H9 (cell line): ENCODE measurements around the gene JTB. TPM values are rescaled to one million over a fixed set of nuclear protein-coding genes. Genes with fewer than 3 reads are reported as not detected.
"Not testable (repeated sequence)": the region's sequence is repeated elsewhere in the genome, so short reads cannot be mapped to it uniquely, and the experiment has no call there.

Experiments used
- DNase-seq: peaks from one replicate; pipeline ENCODE4 v3.0.0-alpha.2; 2017
- H2AFZ ChIP-seq: one replicate; pipeline ENCODE4 v1.6.1; 2013; ENCODE audit warnings: mild to moderate bottlenecking, low read length, control low read depth, moderate library complexity
- H2AK5ac ChIP-seq: 2 replicates; pipeline ENCODE4 v1.6.1; 2013; ENCODE audit warnings: low read length, control low read depth, mixed read lengths; ENCODE audit not compliant: insufficient read length
- H2BK120ac ChIP-seq: one replicate; pipeline ENCODE4 v1.6.1; 2013; ENCODE audit warnings: low read depth, mild to moderate bottlenecking, low read length, control low read depth, inconsistent platforms; ENCODE audit not compliant: poor library complexity, severe bottlenecking
- H2BK12ac ChIP-seq: 2 replicates; pipeline ENCODE4 v1.6.1; 2013; ENCODE audit warnings: low read length, control low read depth, mixed read lengths, low read depth; ENCODE audit not compliant: insufficient read length
- H2BK15ac ChIP-seq: 2 replicates; pipeline ENCODE4 v1.6.1; 2013; ENCODE audit warnings: low read depth, low read length, control low read depth
- H2BK20ac ChIP-seq: one replicate; pipeline ENCODE4 v1.6.1; 2013; ENCODE audit warnings: low read depth, mild to moderate bottlenecking, low read length, control low read depth, inconsistent platforms; ENCODE audit not compliant: poor library complexity, severe bottlenecking
- H2BK5ac ChIP-seq: 2 replicates; pipeline ENCODE4 v1.6.1; 2013; ENCODE audit warnings: low read length, control low read depth, mixed read lengths; ENCODE audit not compliant: insufficient read length
- H3K14ac ChIP-seq: 2 replicates; pipeline ENCODE4 v1.6.1; 2013; ENCODE audit warnings: low read length, control low read depth; ENCODE audit not compliant: insufficient read depth
- H3K18ac ChIP-seq: 2 replicates; pipeline ENCODE4 v1.6.1; 2013; ENCODE audit warnings: low read depth, mild to moderate bottlenecking, mixed read lengths, low read length, control low read depth; ENCODE audit not compliant: insufficient read length
- H3K23ac ChIP-seq: 2 replicates; pipeline ENCODE4 v1.6.1; 2013; ENCODE audit warnings: low read length, control low read depth, mixed read lengths, low read depth; ENCODE audit not compliant: insufficient read length
- H3K23me2 ChIP-seq: 2 replicates; pipeline ENCODE4 v1.6.1; 2013; ENCODE audit warnings: low read depth, mild to moderate bottlenecking, mixed read lengths, low read length, control low read depth; ENCODE audit not compliant: insufficient read length, poor library complexity, severe bottlenecking
- H3K27ac ChIP-seq: 2 replicates; pipeline ENCODE4 v1.5.1; 2013; ENCODE audit warnings: low read length, control low read depth, mixed read lengths, low read depth; ENCODE audit not compliant: insufficient read length
- H3K27me3 ChIP-seq: 2 replicates; pipeline ENCODE4 v1.6.1; 2013; ENCODE audit warnings: low read length, control low read depth, inconsistent platforms; ENCODE audit not compliant: insufficient read depth
- H3K4ac ChIP-seq: 2 replicates; pipeline ENCODE4 v1.6.1; 2013; ENCODE audit warnings: low read depth, mild to moderate bottlenecking, control low read depth, inconsistent platforms, low read length, moderate library complexity
- H3K4me1 ChIP-seq: 2 replicates; pipeline ENCODE4 v1.6.1; 2013; ENCODE audit warnings: low read length, control low read depth, inconsistent platforms; ENCODE audit not compliant: insufficient read depth
- H3K4me2 ChIP-seq: 2 replicates; pipeline ENCODE4 v1.6.1; 2013; ENCODE audit warnings: low read length, control low read depth, mixed read lengths; ENCODE audit not compliant: insufficient read length, insufficient read depth
- H3K56ac ChIP-seq: 2 replicates; pipeline ENCODE4 v1.6.1; 2013; ENCODE audit warnings: low read depth, mild to moderate bottlenecking, mixed read lengths, low read length, control low read depth; ENCODE audit not compliant: insufficient read length
- H3K79me1 ChIP-seq: 2 replicates; pipeline ENCODE4 v1.6.1; 2013; ENCODE audit warnings: low read depth, mild to moderate bottlenecking, moderate library complexity, low read length, control low read depth, inconsistent platforms; ENCODE audit not compliant: insufficient read depth, poor library complexity, severe bottlenecking
- H3K79me2 ChIP-seq: 2 replicates; pipeline ENCODE4 v1.6.1; 2013; ENCODE audit warnings: low read length, control low read depth, inconsistent platforms; ENCODE audit not compliant: insufficient read depth
- H3K9ac ChIP-seq: 2 replicates; pipeline ENCODE4 v1.6.1; 2013; ENCODE audit warnings: low read length, control low read depth, mixed read lengths; ENCODE audit not compliant: insufficient read length; ENCODE audit errors: extremely low read depth
- H3K9me3 ChIP-seq: one replicate; pipeline ENCODE4 v1.6.1; 2013; ENCODE audit warnings: low read depth, low read length, inconsistent platforms; ENCODE audit not compliant: control insufficient read depth
- H3T11ph ChIP-seq: one replicate; pipeline ENCODE4 v1.6.1; 2013; ENCODE audit warnings: mild to moderate bottlenecking, low read length, control low read depth, inconsistent platforms
- H4K20me1 ChIP-seq: one replicate; pipeline ENCODE4 v1.6.1; 2013; ENCODE audit not compliant: control insufficient read depth, insufficient read length, insufficient read depth
- H4K5ac ChIP-seq: 2 replicates; pipeline ENCODE4 v1.6.1; 2013; ENCODE audit warnings: low read depth, mild to moderate bottlenecking, mixed read lengths, low read length, control low read depth; ENCODE audit not compliant: insufficient read length
- H4K8ac ChIP-seq: replicated peaks from 2 replicates; pipeline ENCODE4 v1.6.1; 2013; ENCODE audit warnings: low read length, control low read depth, mixed read lengths, low read depth; ENCODE audit not compliant: insufficient read length
- H4K91ac ChIP-seq: 2 replicates; pipeline ENCODE4 v1.6.1; 2013; ENCODE audit warnings: low read depth, mild to moderate bottlenecking, moderate library complexity, mixed read lengths, low read length, control low read depth; ENCODE audit not compliant: insufficient read length
- H3K27ac Mint-ChIP-seq, 3 experiments: 2 replicates in 2 of 3; 3 replicates in 1 of 3; pipeline ENCODE4 v1.8.0; 2020 to 2021; ENCODE audit warnings: mixed read lengths in 3 of 3, mild to moderate bottlenecking in 1 of 3, moderate library complexity in 1 of 3
- H3K27me3 Mint-ChIP-seq: 2 replicates; pipeline ENCODE4 v1.8.0; 2021; ENCODE audit warnings: low read depth, mild to moderate bottlenecking, moderate library complexity, mixed read lengths
- H3K36me3 Mint-ChIP-seq, 3 experiments: 2 replicates in 2 of 3; 3 replicates in 1 of 3; pipeline ENCODE4 v1.8.0; 2020 to 2021; ENCODE audit warnings: low read depth in 3 of 3, mixed read lengths in 3 of 3; ENCODE audit not compliant: insufficient read depth in 1 of 3
- H3K4me1 Mint-ChIP-seq, 2 experiments: 2 replicates each; pipeline ENCODE4 v1.8.0; 2020; ENCODE audit warnings: mixed read lengths in 2 of 2
- H3K4me3 Mint-ChIP-seq, 2 experiments: 2 replicates in 1 of 2; 3 replicates in 1 of 2; pipeline ENCODE4 v1.8.0; 2020 to 2021; ENCODE audit warnings: mild to moderate bottlenecking in 2 of 2, mixed read lengths in 2 of 2, moderate library complexity in 1 of 2
- H3K9me3 Mint-ChIP-seq, 2 experiments: 2 replicates in 1 of 2; 3 replicates in 1 of 2; pipeline ENCODE4 v1.8.0; 2020; ENCODE audit warnings: mild to moderate bottlenecking in 2 of 2, mixed read lengths in 2 of 2, moderate library complexity in 1 of 2
- WGBS: extraction: QIAGEN DNeasy Blood & Tissue Kit; methylation state at CpG from one replicate; pipeline ENCODE4 v1.1.7; 2013; ENCODE audit warnings: missing lambda C conversion rate, low lambda C conversion rate, mixed read lengths; ENCODE audit not compliant: insufficient read length; ENCODE audit errors: extremely low coverage; 5-methylcytosine and 5-hydroxymethylcytosine counted together
- total RNA-seq: library from RNA; stranded (reverse); gene quantifications from 2 replicates; pipeline ENCODE4 v1.2.1, GENCODE V29; 2021

Gene JTB
- total RNA-seq, 1 experiment from 2014 or later = 85.4 TPM

- H3K4me1 ChIP-seq, H2BK5ac ChIP-seq, H2AK5ac ChIP-seq, H3K23me2 ChIP-seq, H3K9ac ChIP-seq, H3T11ph ChIP-seq, H3K27me3 Mint-ChIP-seq, H4K20me1 ChIP-seq, H2AFZ ChIP-seq, H4K8ac ChIP-seq, DNase-seq, H2BK15ac ChIP-seq, H3K18ac ChIP-seq, H3K56ac ChIP-seq, H3K23ac ChIP-seq, H4K5ac ChIP-seq, H2BK20ac ChIP-seq, H3K27ac ChIP-seq, H4K91ac ChIP-seq, H3K9me3 ChIP-seq, H2BK12ac ChIP-seq, H3K9me3 Mint-ChIP-seq, H3K27me3 ChIP-seq, H3K4me2 ChIP-seq, H3K4ac ChIP-seq, H3K79me2 ChIP-seq, H2BK120ac ChIP-seq, H3K79me1 ChIP-seq, H3K14ac ChIP-seq, H3K27ac Mint-ChIP-seq: not testable (repeated sequence)
- H3K36me3 Mint-ChIP-seq = peaks cover 31 to 73% (median 57%) of the 10 kb centered on the region in 3 experiments
- peaks cover 19 to 27% of the 10 kb centered on the region in 2 experiments for H3K4me1 Mint-ChIP-seq
- no CpG with 5 or more reads among the region's 12 CpGs for WGBS
- peak overlapping the region in 1 of 2 experiments; percentile 99; a peak in 1 of 5 replicates for H3K4me3 Mint-ChIP-seq
Observed at GRCh38 chr1:153979091-153979490, 1.6 kb upstream of the JTB start.
